Upper lobe of right lung (tissue), 1 donor: ENCODE measurements around the gene BRF1. TPM values are rescaled to one million over a fixed set of nuclear protein-coding genes. Genes with fewer than 3 reads are reported as not detected.
A peak's percentile ranks its signal among the peaks of the same experiment; 100 is the strongest.

Experiments used
- ATAC-seq: fragments of 200-7000 bp; cut with Tn5 transposase; one replicate; pipeline ENCODE4 v1.9.1; 2020; ENCODE audit warnings: mild to moderate bottlenecking, moderate library complexity
- DNase-seq: peaks from one replicate; pipeline ENCODE4 v3.0.0-alpha.2; 2020
- H3K27ac ChIP-seq: fragments of 200-600 bp; one replicate; pipeline ENCODE4 v1.8.0; 2022
- H3K27me3 ChIP-seq: fragments of 200-600 bp; one replicate; pipeline ENCODE4 v1.8.0; 2022; ENCODE audit warnings: mild to moderate bottlenecking
- H3K36me3 ChIP-seq: fragments of 200-600 bp; one replicate; pipeline ENCODE4 v1.8.0; 2022
- H3K4me1 ChIP-seq: fragments of 200-600 bp; one replicate; pipeline ENCODE4 v1.8.0; 2022
- H3K4me3 ChIP-seq: fragments of 200-600 bp; one replicate; pipeline ENCODE4 v1.8.0; 2022; ENCODE audit warnings: mild to moderate bottlenecking
- H3K9me3 ChIP-seq: fragments of 200-600 bp; one replicate; pipeline ENCODE4 v1.8.0; 2022
- intact Hi-C: fragments of 100-400 bp; cut with DNase I; formaldehyde crosslinking; loops from one replicate; pipeline ENCODE4 v1.11.0; 2022
- total RNA-seq: library from RNA; stranded (reverse); fragmentation: NEBNext Ultra II Directional; extraction: Animal tissue kit (Norgen Biotek cat#: 25700); gene quantifications from one replicate; pipeline ENCODE4 v1.2.1, GENCODE V29; 2021
- TF ChIP-seq, protein P1 (sequence below): fragments of 200-600 bp; IDR thresholded peaks from one replicate; pipeline ENCODE4 v1.8.0; 2022; ENCODE audit warnings: antibody characterized with exemption
- donor health status: DM: no; HTN: yes; CAD: no; lungs with severe emphysema.

BRF1 gene
- total RNA-seq, 1 donor from 2014 or later: 31.2 TPM

DNA sequence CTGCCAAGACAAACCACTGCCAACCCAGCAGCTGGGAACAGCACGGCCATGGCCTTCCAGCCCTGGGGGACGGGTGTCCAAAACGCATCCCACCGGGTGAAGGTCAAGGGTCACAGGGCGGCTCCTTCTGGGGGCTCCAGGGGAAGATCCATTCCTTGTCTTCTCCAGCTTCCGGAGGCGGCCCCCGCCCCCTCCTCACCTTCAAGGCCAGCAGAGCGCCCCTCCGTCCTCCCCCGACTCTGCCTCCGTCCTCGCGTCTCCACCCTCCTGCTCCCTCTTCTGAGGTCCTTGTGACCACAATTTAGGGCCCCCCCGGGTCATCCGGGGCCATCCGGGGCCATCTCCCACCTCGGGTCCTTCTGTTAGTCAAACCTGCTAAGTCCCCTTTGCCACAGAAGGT, 115.8 kb downstream of the BRF1 start:
- TF ChIP-seq, protein P1, sequence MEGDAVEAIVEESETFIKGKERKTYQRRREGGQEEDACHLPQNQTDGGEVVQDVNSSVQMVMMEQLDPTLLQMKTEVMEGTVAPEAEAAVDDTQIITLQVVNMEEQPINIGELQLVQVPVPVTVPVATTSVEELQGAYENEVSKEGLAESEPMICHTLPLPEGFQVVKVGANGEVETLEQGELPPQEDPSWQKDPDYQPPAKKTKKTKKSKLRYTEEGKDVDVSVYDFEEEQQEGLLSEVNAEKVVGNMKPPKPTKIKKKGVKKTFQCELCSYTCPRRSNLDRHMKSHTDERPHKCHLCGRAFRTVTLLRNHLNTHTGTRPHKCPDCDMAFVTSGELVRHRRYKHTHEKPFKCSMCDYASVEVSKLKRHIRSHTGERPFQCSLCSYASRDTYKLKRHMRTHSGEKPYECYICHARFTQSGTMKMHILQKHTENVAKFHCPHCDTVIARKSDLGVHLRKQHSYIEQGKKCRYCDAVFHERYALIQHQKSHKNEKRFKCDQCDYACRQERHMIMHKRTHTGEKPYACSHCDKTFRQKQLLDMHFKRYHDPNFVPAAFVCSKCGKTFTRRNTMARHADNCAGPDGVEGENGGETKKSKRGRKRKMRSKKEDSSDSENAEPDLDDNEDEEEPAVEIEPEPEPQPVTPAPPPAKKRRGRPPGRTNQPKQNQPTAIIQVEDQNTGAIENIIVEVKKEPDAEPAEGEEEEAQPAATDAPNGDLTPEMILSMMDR: no peak
- no peaks in the 10 kb centered on the region for H3K36me3 ChIP-seq
- H3K4me3 ChIP-seq: no peak overlapping the region
- H3K4me1 ChIP-seq: peaks cover 16% of the 10 kb centered on the region
- DNase-seq (no peak), ATAC-seq (no peak)
- no peak overlapping the region for H3K27ac ChIP-seq
- intact Hi-C loops: no loop called here
- peaks cover 5% of the 10 kb centered on the region for H3K27me3 ChIP-seq
- H3K9me3 ChIP-seq: no peaks in the 10 kb centered on the region

DNA sequence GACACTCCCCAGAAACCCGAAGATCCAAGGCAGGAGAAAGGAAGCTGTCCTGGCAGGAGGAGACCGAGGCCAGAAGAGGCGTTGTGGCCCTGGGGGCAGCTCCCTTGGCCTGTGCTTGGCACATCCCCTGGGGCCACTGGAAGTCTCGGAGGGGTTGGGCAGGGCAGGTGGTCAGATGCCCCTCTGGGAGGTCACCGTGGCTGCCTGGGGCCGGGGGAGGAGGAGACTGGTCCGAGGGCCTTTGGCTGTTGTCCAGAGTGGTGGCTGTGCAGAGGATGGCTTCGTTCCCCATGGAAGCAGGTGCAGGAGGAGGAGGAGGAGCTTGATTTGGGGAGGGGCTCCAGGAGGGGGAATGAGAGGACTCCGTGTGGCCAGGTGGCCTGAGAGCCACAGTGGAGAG, 116.3 kb downstream of the BRF1 start:
- Histone ChIP-seq H3K4me3 (no peak overlapping the region), H3K27me3 (peaks cover 5% of the 10 kb centered on the region), H3K36me3 (no peaks in the 10 kb centered on the region), H3K4me1 (peaks cover 16% of the 10 kb centered on the region), H3K9me3 (no peaks in the 10 kb centered on the region), H3K27ac (no peak overlapping the region)
- ATAC-seq: no peak
- intact Hi-C loops: no loop called here
- DNase-seq: no peak
- TF ChIP-seq, protein P1: no peak

DNA sequence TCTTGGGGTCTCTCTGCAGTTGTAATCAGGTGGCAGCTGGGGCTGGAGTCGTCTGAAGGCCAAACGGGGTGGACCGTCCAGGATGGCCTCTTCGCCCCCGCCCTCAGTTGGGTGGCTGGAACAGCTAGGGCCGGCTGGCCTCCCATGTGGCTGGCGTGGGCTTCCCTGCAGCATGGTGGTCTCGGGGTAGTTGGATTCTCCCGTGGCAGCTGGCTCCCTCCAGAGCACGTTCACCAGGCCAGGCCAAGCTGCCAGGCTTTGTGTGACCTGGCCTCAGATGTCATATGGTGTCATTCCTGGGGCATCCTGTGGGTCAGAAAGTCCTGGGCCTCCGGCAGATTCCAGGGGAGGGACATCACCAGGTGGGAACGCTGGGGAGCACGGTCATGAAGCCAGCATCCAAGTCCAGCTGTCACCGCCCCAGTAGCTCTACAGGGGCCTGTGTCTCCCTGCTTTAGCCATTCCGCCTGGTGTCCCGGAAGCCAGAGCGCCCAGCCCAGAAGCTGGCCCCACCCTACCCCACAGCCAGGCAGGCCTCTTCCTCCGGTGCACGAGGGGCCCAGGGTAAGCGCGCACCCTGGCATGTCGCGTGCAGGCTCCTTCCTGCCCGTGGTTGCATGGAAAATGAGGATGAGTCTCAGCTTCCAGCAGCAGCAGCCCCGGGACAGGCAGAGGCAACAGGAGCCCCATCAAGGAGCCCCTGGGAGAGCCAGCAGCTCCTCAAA, 118.3 kb downstream of the BRF1 start:
- H3K27ac ChIP-seq: peak overlapping the region; percentile 8
- no peaks in the 10 kb centered on the region for H3K27me3 ChIP-seq
- peak; percentile 1 for ATAC-seq
- no peaks in the 10 kb centered on the region for H3K9me3 ChIP-seq
- intact Hi-C loops: no loop called here
- no peaks in the 10 kb centered on the region for H3K36me3 ChIP-seq
- no peak overlapping the region for H3K4me3 ChIP-seq
- TF ChIP-seq, protein P1: no peak
- DNase-seq: no peak
- H3K4me1 ChIP-seq: peaks cover 16% of the 10 kb centered on the region

DNA sequence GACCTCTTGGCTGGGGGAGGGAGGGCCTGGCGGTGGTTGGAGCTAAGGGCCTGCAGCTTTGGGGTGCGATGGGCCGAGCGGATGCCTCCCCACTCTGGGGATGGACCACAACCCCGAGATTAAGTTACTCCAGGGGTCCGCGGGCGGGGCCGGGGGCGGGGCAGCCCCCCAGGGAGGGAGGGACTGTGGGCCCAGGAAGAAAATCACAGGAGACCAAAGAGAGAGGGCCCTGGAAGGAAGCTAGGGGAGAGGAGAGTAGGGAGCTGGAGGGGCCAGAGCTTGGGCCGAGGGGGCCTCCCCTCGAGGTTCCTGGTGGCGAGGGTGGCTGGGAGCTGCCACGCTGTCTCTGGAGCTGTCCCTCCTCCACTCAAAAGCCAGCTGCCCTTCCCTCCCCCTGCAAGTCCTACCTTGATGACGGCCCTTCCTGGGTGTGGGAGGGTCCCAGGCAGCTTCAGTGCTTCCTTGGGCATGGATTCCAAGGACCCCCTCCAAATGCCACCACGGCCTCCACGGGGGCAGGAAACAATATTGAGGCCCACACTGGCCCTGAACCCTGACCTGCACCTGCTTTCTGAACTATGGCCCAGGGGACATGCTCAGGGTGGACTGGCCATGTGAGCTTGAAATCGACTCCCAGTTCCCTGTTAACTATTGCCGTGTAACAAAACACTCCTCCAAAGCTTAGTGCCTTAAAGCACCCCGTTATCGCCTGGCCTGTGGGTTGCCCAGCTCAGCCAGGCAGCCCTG, 119.1 kb downstream of the BRF1 start:
- ATAC-seq (no peak), DNase-seq (no peak)
- H3K27ac ChIP-seq: no peak overlapping the region
- TF ChIP-seq, protein P1: no peak
- H3K27me3 ChIP-seq: no peaks in the 10 kb centered on the region
- H3K4me1 ChIP-seq: peaks cover 16% of the 10 kb centered on the region
- no peaks in the 10 kb centered on the region for H3K9me3 ChIP-seq
- intact Hi-C loops: no loop called here
- peak overlapping the region; percentile 59 for H3K4me3 ChIP-seq
- no peaks in the 10 kb centered on the region for H3K36me3 ChIP-seq

DNA sequence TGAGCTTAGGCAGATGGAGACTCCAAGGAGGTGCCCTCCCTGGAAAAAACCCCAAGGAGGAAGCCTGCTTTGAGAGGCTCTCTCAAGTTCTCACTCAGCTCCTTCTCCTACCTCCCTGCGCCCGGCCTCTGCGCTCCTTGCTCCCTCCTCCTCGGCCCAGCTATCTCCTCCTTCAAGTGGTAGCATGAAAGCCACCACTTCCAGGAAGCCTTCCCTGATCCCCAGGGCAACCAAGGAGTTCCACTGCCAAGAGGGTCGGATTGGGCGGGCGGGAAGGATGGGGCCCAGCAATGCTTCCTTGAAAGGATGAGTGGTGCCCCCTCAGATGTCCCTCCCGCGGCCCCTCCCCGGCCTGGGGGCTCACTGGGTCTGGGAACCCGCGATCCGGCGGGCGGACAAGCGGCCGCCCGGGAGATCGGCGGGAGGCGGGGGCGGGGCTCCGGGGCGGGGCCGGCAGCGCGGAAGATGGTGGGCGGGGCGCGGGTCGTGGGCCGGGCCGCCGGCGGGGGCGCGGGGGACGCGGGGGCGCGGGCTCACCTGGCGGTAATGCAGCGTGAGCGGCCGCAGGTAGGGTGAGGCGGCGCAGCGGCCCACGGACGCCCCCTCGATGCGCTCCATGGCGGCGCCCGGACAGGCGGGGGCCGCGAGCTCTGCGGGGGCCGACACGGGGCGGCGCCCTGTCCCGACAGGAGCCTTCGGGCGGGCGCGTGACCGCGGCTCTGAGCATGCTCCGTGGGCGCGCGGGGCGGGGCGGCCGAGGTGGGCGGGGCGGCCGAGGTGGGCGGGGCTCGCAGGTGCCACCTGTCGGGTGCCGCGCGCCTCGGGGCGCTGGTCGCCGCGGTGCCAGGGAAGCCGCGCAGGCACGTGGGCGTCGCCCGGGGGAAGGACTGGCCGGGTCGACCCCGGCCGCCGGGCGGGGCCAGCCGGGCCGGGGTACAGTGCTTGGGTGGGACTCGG, 119.9 kb downstream of the BRF1 start, which contains the start of gene NUDT14:
TSS of gene NUDT14 (minus strand) at position 721 of the 957 bp plus-strand sequence. CDS start at position 618, 103 bp downstream.
- DNase-seq: peak; percentile 94
- ATAC-seq: peak; percentile 90
- Histone ChIP-seq H3K4me1 (peaks cover 16% of the 10 kb centered on the region), H3K9me3 (no peaks in the 10 kb centered on the region), H3K4me3 (peak within 1 kb of the TSS; percentile 59), H3K27me3 (no peaks in the 10 kb centered on the region), H3K27ac (no peak within 1 kb of the TSS), H3K36me3 (no peaks in the 10 kb centered on the region)
- TF ChIP-seq, protein P1: no peak
- intact Hi-C loops: no loop called here
